Measurements from ENCODE around the gene SLC47A2.

The SLC47A2 gene

GRCh38 chr17:19726631-19727376 is 10.4 kb upstream of the SLC47A2 start:
- no peak for DNase-seq (ENCODE audit: insufficient read length, low spot score)
- no peak for FAIRE-seq
- no peak for TF ChIP-seq CTCF (IDR thresholded peaks at IDR 0.05; ENCODE audit: insufficient read depth, missing control alignments)

GRCh38 chr17:19725486-19725885 is 9.1 kb upstream of the SLC47A2 start:
- FAIRE-seq (no peak), DNase-seq (ENCODE audit: insufficient read length, low spot score) (no peak)
- TF ChIP-seq CTCF (IDR thresholded peaks at IDR 0.05; ENCODE audit: insufficient read depth, missing control alignments) = no peak

- no peak for DNase-seq (ENCODE audit: insufficient read length, low spot score)
- TF ChIP-seq CTCF (IDR thresholded peaks at IDR 0.05; ENCODE audit: insufficient read depth, missing control alignments) = no peak
- FAIRE-seq = no peak
Observed at GRCh38 chr17:19724501-19725420, 8.4 kb upstream of the SLC47A2 start.

- FAIRE-seq (no peak), DNase-seq (ENCODE audit: insufficient read length, low spot score) (no peak)
- TF ChIP-seq CTCF (IDR thresholded peaks at IDR 0.05; ENCODE audit: insufficient read depth, missing control alignments) = no peak
Observed at GRCh38 chr17:19723964-19724363, 7.6 kb upstream of the SLC47A2 start.

GRCh38 chr17:19720631-19721426 is 4.4 kb upstream of the SLC47A2 start:
- no peak for TF ChIP-seq CTCF (IDR thresholded peaks at IDR 0.05; ENCODE audit: insufficient read depth, missing control alignments)
- FAIRE-seq = no peak
- no peak for DNase-seq (ENCODE audit: insufficient read length, low spot score)

GRCh38 chr17:19720210-19720475 is 3.8 kb upstream of the SLC47A2 start:
- DNase-seq (ENCODE audit: insufficient read length, low spot score) (no peak), FAIRE-seq (no peak)
- no peak for TF ChIP-seq CTCF (IDR thresholded peaks at IDR 0.05; ENCODE audit: insufficient read depth, missing control alignments)
